HepG2 (cell line): Measurements from ENCODE around the gene PEAK1.

Experiments
- DR1 ChIP-seq: sonication (generic); formaldehyde crosslinking; IDR thresholded peaks from 2 replicates; pipeline ENCODE4 v1.8.0; 2021; ENCODE audit warnings: mild to moderate bottlenecking, missing genetic modification reagents, inconsistent platforms
- FOXJ3 ChIP-seq: sonication (generic); formaldehyde crosslinking; IDR thresholded peaks from 2 replicates; pipeline ENCODE4 v1.4.0; 2020; ENCODE audit warnings: missing genetic modification reagents, mild to moderate bottlenecking, borderline replicate concordance
- GATAD2A ChIP-seq: IDR thresholded peaks from 2 replicates; pipeline ENCODE4 v1.6.1; 2016
- JUNB ChIP-seq: sonication (generic); formaldehyde crosslinking; IDR thresholded peaks from 2 replicates; pipeline ENCODE4 v1.8.0; 2022; ENCODE audit warnings: missing genetic modification reagents, mild to moderate bottlenecking, borderline replicate concordance
- MBNL3 ChIP-seq: fragments of 250-450 bp; sonication (Bioruptor Pico); conservative IDR thresholded peaks from 2 replicates; pipeline ENCODE4 v1.8.0; 2022; ENCODE audit warnings: mild to moderate bottlenecking, inconsistent platforms
- MEIS1 ChIP-seq: sonication (generic); formaldehyde crosslinking; IDR thresholded peaks from 2 replicates; pipeline ENCODE4 v1.9.0; 2021; ENCODE audit warnings: mild to moderate bottlenecking, missing genetic modification reagents, moderate library complexity, borderline replicate concordance
- SIN3B ChIP-seq: fragments of 150-350 bp; IDR thresholded peaks from 2 replicates; pipeline ENCODE4 v1.6.1; 2014; ENCODE audit warnings: low read length
- SUZ12 ChIP-seq: fragments of 150-350 bp; IDR thresholded peaks from 2 replicates; pipeline ENCODE4 v1.6.1; 2014; ENCODE audit warnings: low read depth, low read length
- TCF7L2 ChIP-seq: IDR thresholded peaks from 2 replicates; pipeline ENCODE4 v1.6.1; 2011; ENCODE audit warnings: mild to moderate bottlenecking, low read depth, low read length, moderate library complexity
- ZFP36 ChIP-seq: fragments of 150-350 bp; IDR thresholded peaks from 2 replicates; pipeline ENCODE4 v1.6.1; 2018; ENCODE audit warnings: borderline replicate concordance, low read length, low read depth; ENCODE audit not compliant: partially characterized antibody
- ZFX ChIP-seq: sonication (generic); formaldehyde crosslinking; IDR thresholded peaks from 2 replicates; pipeline ENCODE4 v1.4.0; 2020; ENCODE audit warnings: mild to moderate bottlenecking, low read depth, missing genetic modification reagents, moderate library complexity
- ZSCAN29 ChIP-seq: sonication (generic); formaldehyde crosslinking; conservative IDR thresholded peaks from 2 replicates; pipeline ENCODE4 v1.4.0; 2020; ENCODE audit warnings: mild to moderate bottlenecking, missing genetic modification reagents
- TF ChIP-seq, protein P1 (sequence below): sonication (generic); formaldehyde crosslinking; IDR thresholded peaks from 2 replicates; pipeline ENCODE4 v1.8.0; 2023; ENCODE audit warnings: mild to moderate bottlenecking, missing genetic modification reagents
- TF ChIP-seq, protein P2 (sequence below): sonication (generic); formaldehyde crosslinking; IDR thresholded peaks from 2 replicates; pipeline ENCODE4 v1.5.0; 2020; ENCODE audit warnings: mild to moderate bottlenecking, missing genetic modification reagents, moderate library complexity

DNA sequence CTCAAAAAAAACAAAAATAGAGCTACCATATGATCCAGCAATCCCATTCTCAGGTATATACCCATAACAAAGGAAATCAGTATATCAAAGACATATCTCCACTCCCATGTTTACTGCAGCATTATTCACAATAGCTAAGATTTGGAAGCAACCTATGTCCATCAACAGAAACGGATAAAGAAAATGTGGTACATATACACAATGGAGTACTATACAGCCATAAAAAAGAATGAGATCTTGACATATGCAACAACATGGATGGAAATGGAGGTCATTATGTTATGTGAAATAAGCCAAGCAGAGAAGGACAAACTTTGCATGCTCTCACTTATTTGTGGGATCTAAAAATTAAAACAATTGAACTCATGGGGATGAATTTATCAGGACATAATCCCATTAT lies 19.6 kb downstream of the PEAK1 start:
- no peak for TF ChIP-seq ZSCAN29
- TF ChIP-seq ZFP36, result no peak
- no peak for TF ChIP-seq TCF7L2
- TF ChIP-seq FOXJ3 (CRISPR knock-in tag), result no peak
- TF ChIP-seq, protein P1, sequence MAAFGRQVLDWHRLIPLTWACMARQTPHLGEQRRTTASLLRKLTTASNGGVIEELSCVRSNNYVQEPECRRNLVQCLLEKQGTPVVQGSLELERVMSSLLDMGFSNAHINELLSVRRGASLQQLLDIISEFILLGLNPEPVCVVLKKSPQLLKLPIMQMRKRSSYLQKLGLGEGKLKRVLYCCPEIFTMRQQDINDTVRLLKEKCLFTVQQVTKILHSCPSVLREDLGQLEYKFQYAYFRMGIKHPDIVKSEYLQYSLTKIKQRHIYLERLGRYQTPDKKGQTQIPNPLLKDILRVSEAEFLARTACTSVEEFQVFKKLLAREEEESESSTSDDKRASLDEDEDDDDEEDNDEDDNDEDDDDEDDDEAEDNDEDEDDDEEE (CRISPR knock-in tag), result no peak
- TF ChIP-seq MBNL3 (CRISPR knock-in tag), result no peak
- no peak for TF ChIP-seq MEIS1 (CRISPR knock-in tag)
- TF ChIP-seq SUZ12, result no peak
- no peak for TF ChIP-seq ZFX
- TF ChIP-seq SIN3B, result no peak
- TF ChIP-seq, protein P2, sequence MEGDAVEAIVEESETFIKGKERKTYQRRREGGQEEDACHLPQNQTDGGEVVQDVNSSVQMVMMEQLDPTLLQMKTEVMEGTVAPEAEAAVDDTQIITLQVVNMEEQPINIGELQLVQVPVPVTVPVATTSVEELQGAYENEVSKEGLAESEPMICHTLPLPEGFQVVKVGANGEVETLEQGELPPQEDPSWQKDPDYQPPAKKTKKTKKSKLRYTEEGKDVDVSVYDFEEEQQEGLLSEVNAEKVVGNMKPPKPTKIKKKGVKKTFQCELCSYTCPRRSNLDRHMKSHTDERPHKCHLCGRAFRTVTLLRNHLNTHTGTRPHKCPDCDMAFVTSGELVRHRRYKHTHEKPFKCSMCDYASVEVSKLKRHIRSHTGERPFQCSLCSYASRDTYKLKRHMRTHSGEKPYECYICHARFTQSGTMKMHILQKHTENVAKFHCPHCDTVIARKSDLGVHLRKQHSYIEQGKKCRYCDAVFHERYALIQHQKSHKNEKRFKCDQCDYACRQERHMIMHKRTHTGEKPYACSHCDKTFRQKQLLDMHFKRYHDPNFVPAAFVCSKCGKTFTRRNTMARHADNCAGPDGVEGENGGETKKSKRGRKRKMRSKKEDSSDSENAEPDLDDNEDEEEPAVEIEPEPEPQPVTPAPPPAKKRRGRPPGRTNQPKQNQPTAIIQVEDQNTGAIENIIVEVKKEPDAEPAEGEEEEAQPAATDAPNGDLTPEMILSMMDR (CRISPR knock-in tag), result no peak
- no peak for TF ChIP-seq DR1 (CRISPR knock-in tag)
- TF ChIP-seq GATAD2A (CRISPR knock-in tag), result no peak
- TF ChIP-seq JUNB, result no peak
